GM12892 (cell line): ENCODE measurements around the gene PRPSAP1.
"Not testable (repeated sequence)": the region's sequence is repeated elsewhere in the genome, so short reads cannot be mapped to it uniquely, and the experiment has no call there.

Experiments used
- DNase-seq: peaks from one replicate; pipeline ENCODE4 v3.0.0; 2011; ENCODE audit not compliant: insufficient read length
- FAIRE-seq: peaks from 2 replicates; lab custom pipeline; 2011; peaks lifted over from hg19 to GRCh38; lab: Jason Lieb, UNC
- POLR2A ChIP-seq: IDR thresholded peaks from 2 replicates; pipeline ENCODE4 v1.6.1; 2011; ENCODE audit warnings: low read depth, low read length, control low read depth
- POLR2AphosphoS5 ChIP-seq: IDR thresholded peaks from 2 replicates; pipeline ENCODE4 v1.6.1; 2011; ENCODE audit warnings: low read depth, low read length, control low read depth
- TAF1 ChIP-seq: IDR thresholded peaks from 2 replicates; pipeline ENCODE4 v1.6.1; 2011; ENCODE audit warnings: low read depth, mild to moderate bottlenecking, control low read depth, low read length, borderline replicate concordance

The PRPSAP1 gene

DNA sequence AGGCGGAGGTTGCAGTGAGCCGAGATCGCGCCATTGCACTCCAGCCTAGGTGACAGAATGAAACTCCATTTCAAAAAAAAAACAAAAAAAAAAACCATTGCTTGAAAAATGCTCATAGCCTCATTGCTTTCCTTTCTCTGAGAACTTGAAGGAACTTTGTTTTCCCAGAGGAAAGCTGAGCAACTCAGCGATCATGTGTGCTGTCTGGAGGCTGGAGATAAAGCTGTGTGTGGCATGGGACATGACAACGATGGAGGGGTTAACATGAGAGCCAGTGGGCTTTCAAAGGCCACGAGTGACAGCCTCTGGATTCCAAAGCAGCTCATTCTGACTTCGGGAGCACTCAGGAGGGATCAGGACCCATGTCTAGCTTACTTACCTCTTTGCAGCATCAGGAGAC, 24.1 kb downstream of the PRPSAP1 start:
- DNase-seq (no peak), FAIRE-seq (no peak)
- TF ChIP-seq TAF1 (no peak), POLR2AphosphoS5 (no peak), POLR2A (no peak)

DNA sequence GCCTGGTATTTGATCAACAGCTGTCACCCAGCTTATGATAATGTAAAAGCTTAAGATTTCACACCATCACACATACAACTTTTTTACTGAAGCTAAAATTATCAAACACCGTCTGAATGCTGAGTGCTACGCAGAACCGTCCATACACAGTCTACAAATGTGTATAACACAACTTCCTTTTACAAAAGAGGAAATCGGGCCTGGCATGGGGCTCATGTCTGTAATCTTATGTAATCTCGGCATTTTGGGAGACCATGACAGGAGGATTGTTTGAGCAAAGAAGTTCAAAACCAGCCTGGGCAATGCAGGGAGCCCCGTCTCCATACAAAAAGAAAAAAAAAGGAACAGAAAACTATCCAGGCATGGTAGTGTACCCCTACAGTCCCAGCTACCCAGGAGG, 26.0 kb downstream of the PRPSAP1 start:
- TF ChIP-seq POLR2AphosphoS5 (no peak), POLR2A (no peak), TAF1 (no peak)
- DNase-seq (no peak), FAIRE-seq (no peak)

DNA sequence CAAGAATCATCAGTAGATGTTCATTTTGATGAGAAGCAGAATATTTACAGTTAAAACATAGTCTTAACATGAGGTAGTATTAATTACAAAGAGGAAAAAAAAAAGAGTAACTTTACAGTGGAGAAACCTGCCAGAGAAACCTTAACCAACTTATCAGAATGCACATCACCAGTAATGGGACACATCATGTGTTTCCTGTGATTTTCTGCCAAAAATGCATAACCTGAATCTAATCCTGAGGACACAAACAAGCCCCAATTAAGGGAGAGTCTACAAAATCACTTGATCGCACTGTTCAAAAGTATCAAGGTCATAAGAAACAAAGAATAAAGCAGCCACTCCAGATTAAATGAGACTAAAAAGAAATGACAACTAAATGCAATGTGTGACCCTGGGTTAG, 27.4 kb downstream of the PRPSAP1 start:
- DNase-seq (no peak), FAIRE-seq (no peak)
- TF ChIP-seq POLR2A (no peak), POLR2AphosphoS5 (no peak), TAF1 (no peak)

DNA sequence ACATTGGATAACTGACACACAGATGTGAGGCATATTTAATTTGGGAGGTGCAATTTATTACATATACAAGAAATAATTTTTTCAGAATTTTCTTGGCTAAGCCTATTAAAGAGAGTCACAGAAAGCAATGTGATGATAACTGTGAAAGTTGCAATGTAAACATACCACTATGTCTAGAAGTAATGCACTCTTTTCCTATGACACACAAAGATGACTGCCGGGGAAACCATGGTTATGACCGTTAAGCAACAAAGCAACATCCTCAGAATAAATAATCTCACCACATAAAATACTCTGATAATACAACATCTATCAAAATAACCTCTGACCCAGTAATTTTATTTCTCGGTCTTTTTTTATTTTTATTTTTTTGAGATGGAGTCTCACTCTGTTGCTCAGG, 35.1 kb downstream of the PRPSAP1 start:
- DNase-seq = no peak
- FAIRE-seq = no peak
- TF ChIP-seq TAF1 = no peak
- no peak for TF ChIP-seq POLR2A
- TF ChIP-seq POLR2AphosphoS5 = no peak

DNA sequence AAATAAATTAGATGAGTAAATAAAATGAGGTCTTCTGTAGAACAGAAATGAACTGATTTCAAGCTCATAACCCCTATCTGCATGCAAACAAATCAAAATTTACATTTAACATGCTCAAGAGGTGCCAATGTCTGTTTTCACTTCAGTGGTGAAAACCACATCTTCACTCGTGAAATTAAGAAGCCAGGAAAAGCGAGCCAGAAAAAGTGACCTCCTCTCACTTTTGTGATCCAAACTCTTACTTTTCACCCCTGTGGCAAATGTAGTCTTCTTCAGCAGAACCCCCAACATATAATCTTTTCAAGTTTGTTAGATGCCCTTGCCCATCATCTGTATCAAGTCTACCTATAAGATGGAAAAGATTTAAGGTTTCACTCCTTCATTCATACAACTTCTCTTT, 36.2 kb downstream of the PRPSAP1 start:
- FAIRE-seq = no peak
- TF ChIP-seq POLR2AphosphoS5 (no peak), POLR2A (no peak), TAF1 (no peak)
- no peak for DNase-seq

DNA sequence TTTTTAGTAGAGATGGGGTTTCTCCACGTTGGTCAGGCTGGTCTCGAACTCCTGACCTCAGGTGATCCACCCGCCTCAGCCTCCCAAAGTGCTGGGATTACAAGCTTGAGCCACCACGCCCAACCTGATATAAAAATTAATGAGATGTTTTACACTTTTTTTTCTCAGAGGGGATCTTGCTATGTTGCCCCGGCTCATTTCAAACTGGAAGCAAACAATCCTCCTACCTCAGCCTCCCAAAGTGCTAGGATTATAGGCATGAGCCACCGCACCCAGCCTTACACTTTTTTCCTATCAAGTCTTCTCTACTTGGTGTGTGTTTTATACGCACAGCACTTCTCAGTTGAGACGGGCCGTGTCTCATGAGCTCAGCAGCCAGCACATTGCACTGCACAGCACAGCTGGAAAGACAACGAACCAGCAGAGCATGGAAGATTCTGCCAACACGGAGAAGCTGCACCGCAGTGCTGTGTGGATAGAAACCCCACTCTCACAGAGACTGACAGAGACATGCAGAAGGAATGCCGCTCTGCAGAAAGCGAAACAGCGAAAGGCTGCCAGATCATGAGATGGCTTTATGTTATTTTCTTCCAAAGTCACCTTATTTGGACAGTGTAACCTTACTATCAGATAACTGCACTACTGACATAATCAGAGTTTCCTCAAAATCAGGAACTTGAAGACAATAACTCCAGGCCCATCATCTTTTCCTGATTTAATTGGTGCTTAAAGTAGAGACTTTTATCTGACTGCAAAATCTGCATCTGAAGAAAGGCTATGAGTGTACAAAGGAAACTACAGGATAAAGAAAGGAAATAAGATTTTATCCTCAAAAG, 39.1 kb downstream of the PRPSAP1 start:
- no peak for TF ChIP-seq POLR2A
- no peak for TF ChIP-seq TAF1
- TF ChIP-seq POLR2AphosphoS5 = no peak
- DNase-seq = no peak
- FAIRE-seq = no peak

DNA sequence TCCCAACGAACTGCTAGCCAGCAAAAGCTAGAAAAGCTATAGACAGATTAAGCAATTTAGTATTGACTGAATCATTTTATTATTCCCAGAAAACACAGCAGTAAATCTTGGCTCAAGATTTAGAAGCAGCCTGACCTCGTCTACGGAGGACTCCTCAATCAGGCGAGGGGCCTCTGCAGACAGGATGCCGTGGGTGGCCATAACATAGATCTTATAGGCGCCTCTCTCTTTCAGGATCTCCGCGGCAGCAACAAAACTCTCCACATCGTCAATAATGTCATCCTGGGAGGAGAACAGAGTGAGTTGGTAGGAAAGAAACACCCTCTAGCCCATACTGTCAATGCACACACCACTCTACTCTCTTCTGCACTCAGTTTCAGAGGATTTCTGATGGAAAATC, 41.0 kb downstream of the PRPSAP1 start:
- DNase-seq (no peak), FAIRE-seq (no peak)
- no peak for TF ChIP-seq POLR2AphosphoS5
- TF ChIP-seq TAF1 = no peak
- no peak for TF ChIP-seq POLR2A

DNA sequence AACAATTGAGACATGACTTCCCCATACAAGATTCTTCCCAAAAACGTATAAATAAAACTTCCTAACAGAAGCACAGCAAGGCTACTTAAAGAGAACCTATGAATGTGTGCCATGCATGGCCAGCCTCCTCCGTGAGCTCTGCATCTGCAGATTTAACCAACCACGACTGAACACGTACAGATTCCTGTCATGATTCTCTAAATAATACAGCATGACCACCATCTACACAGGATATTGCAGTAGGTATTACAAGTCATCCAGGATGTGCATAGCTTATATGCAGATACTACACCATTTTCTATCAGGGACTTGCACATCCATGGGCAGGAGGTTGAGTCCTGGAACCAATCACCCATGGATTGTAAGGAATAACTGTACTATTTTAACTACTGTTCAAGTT, 44.3 kb downstream of the PRPSAP1 start:
- TF ChIP-seq POLR2A (no peak), POLR2AphosphoS5 (no peak), TAF1 (no peak)
- DNase-seq = no peak
- no peak for FAIRE-seq

DNA sequence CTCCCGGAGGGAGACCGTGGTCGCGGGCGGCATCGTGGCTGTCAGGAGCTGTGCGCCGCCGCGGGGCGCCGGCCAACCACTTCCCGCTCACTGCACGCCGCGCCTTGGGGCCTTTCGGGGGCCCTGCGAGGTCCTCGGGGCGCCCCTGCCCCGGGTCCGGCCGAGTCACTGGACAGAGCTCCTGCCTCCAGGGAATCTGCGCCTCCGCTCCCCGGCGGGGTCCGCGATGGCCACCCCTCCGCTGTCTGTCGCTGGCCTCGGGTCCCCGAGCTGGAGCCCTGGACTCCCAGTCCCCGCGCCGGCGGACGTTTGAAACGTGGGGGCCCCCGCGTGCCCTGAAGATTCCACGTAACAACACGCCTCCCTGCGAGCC, 45.8 kb downstream of the PRPSAP1 start, which contains the start of gene QRICH2:
Gene QRICH2 (minus strand): TSS at position 311 of the 373 bp plus-strand sequence. CDS start 278 bp downstream, at position 33.
- FAIRE-seq (no peak), DNase-seq (no peak)
- TF ChIP-seq POLR2A (no peak), POLR2AphosphoS5 (no peak), TAF1 (no peak)

DNA sequence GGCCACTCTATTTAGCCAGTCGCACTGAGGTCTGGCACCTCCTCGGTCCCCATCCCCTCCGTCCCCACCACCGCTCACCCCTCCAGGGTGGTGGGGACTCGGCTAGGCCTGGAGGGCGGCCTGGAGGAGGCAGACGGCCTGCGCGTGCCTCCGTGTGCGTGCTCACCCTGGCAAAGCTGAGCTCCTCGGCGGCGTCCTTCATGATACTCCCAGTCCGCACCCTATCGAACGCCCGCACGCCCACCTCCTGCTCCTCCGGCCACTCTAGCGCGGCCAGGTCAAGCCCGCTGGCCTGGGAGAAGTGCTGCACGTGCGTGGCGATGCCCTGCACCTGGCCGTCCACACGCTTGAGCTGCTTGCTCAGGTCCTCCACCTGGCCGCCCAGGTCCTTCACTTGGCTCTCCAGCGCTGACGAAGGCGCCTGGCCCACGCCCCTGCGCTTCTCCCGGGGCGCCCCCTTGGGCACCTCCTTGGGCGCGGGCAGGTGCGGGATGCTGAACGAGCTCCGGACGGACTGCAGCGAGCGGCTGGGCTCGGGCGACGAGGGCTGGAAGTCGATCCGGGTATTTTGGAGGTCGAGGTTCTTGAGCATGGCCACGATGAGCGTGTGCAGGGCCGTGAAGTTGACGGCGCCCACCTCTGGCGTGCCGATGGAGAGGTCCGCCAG, 46.3 kb downstream of the PRPSAP1 start:
- FAIRE-seq (no peak), DNase-seq (no peak)
- TF ChIP-seq POLR2AphosphoS5 = no peak
- no peak for TF ChIP-seq TAF1
- TF ChIP-seq POLR2A = no peak

DNA sequence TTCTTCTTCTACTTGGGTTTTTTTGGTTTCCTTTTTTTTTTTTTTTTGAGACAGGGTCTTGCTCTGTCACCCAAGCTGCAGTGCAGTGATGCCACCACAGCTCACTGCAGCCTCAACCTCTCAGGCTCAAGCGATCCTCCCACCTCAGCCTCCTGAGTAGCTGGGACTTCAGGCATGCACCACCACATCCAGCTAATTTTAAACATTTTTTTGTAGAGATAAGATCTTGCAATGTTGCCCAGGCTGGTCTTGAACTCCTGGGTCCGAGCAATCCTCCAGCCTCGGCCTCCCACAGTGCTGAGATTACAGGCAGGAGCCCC, 48.6 kb downstream of the PRPSAP1 start:
- not testable (repeated sequence) for FAIRE-seq, DNase-seq

DNA sequence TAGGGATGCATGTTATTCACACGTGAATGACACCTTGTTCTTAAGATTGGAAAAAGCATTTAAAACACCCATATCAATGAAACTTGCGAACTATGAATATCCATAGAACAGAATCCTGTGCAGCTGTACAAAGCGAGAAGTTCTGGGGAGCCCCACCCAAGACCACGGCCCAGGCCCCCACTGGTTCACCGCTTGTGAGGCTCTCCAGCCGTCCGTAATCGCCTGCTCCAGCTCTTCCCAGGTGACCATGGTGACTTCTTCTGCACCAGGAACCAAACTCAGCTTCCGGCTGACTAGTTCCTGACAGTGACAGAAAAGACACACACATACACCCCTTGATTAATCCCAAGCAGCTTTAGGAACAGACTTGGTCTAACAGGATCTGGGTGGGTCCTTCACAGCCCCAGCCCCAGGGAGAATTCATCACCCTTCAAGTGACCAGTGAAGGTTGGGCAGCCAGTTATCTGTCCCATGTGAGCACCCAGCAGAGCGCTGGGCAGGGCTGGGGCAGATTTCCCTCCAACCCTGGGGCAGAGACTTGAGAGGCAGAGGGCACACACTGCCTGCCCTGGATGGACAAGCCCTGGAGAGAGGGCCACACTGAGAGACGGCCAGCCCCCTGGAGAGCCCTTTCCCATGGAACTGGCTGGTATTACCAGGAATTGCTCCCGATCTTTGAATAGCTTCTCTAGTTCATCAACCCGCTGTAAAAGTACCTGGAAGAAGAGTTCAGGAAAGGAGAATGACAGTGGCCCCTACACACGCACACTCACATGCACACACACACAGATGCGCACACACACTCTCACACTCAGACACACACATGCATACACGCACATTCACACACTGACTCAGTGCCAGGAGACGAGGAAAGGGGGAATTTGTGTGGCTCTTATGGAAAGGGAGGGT, 49.2 kb downstream of the PRPSAP1 start:
- DNase-seq (no peak), FAIRE-seq (no peak)
- TF ChIP-seq POLR2A (no peak), POLR2AphosphoS5 (no peak), TAF1 (no peak)
